Pancreas (tissue), 10 donors: ENCODE measurements around the gene SMAD3. TPM values are rescaled to one million over a fixed set of nuclear protein-coding genes. Genes with fewer than 3 reads are reported as not detected.

ENCODE experiments used
- ATAC-seq, 4 donors: fragments of 200-7000 bp; cut with Tn5 transposase; one replicate each; pipeline versions ENCODE4 v1.8.0 to v1.9.1; 2020; ENCODE audit warnings: mild to moderate bottlenecking in 4 of 4, moderate library complexity in 4 of 4
- DNase-seq, 6 donors: peaks; one replicate each; pipeline ENCODE4 v3.0.0-alpha.2; 2020
- FAIRE-seq: peaks from 2 replicates; lab custom pipeline; 2012; peaks lifted over from hg19 to GRCh38; lab: Jason Lieb, UNC
- H3K27ac ChIP-seq, 4 donors: fragments of 200-600 bp; sonication (generic); 1 replicate in 3 of 4; 2 replicates in 1 of 4; pipeline versions ENCODE4 v1.5.0 to v1.8.0; 2020
- H3K27me3 ChIP-seq, 4 donors: fragments of 200-600 bp; one replicate each; pipeline ENCODE4 v1.8.0; 2021
- H3K36me3 ChIP-seq, 3 donors: fragments of 200-600 bp; sonication (generic) in 1 of 3; one replicate each; pipeline versions ENCODE4 v1.5.0 to v1.8.0; 2020 to 2021
- H3K4me1 ChIP-seq, 3 donors: fragments of 200-600 bp; one replicate each; pipeline ENCODE4 v1.8.0; 2021
- H3K4me3 ChIP-seq, 4 donors: fragments of 200-600 bp; sonication (generic) in 2 of 4; one replicate each; pipeline versions ENCODE4 v1.5.0 to v1.8.0; 2020 to 2021
- H3K9me3 ChIP-seq, 4 donors: fragments of 200-600 bp; one replicate each; pipeline ENCODE4 v1.8.0; 2021
- WGBS, 2 donors: extraction: QIAGEN DNeasy Blood & Tissue Kit; methylation state at CpG; one replicate each; pipeline ENCODE4 v1.1.7; 2013; 5-methylcytosine and 5-hydroxymethylcytosine counted together
- intact Hi-C, 3 donors: fragments of 100-400 bp; cut with DNase I; formaldehyde crosslinking; loops; one replicate each; pipeline versions ENCODE4 v1.11.1 to v1.14.2; 2022
- polyA plus RNA-seq, 2 donors: library from polyadenylated mRNA; stranded (reverse); fragments of 200-250 nt; gene quantifications; one replicate each; pipeline ENCODE4 v1.2.3, GENCODE V29; 2013
- total RNA-seq, 6 donors: library from RNA; stranded (reverse); fragmentation: NEBNext Ultra II Directional in 4 of 6; extraction: Animal tissue kit (Norgen Biotek cat#: 25700) in 4 of 6; gene quantifications; one replicate each; pipeline versions ENCODE4 v1.2.1 to v1.2.4, GENCODE V29; 2021 to 2023
- TF ChIP-seq, protein P1 (sequence below), 4 donors: fragments of 200-600 bp; sonication (generic) in 3 of 4; IDR thresholded peaks; one replicate each; pipeline versions ENCODE4 v1.5.0 to v1.8.0; 2021; ENCODE audit warnings: antibody characterized with exemption in 4 of 4
- donor health status: healthy with polysubstance abuse.
- donor health status: DM: no; HTN: no; CAD: no; lungs with moderate emphysema.
- donor health status: DM: no; HTN: no; CAD: no.
- donor health status: control.
- donor health status: control.
- donor health status: Bipolar disorder and iron deficiency.
- donor health status: DM: yes; HTN: yes; CAD: no.
- donor health status: DM: no; HTN: no; CAD: no.
- donor health status: DM: no; HTN: no; CAD: no.
- donor health status: DM: yes; HTN: yes; CAD: no.

SMAD3 gene
- total and polyA plus RNA-seq, 8 donors, result 7.9 to 42.5 (median 21.4) TPM

DNA sequence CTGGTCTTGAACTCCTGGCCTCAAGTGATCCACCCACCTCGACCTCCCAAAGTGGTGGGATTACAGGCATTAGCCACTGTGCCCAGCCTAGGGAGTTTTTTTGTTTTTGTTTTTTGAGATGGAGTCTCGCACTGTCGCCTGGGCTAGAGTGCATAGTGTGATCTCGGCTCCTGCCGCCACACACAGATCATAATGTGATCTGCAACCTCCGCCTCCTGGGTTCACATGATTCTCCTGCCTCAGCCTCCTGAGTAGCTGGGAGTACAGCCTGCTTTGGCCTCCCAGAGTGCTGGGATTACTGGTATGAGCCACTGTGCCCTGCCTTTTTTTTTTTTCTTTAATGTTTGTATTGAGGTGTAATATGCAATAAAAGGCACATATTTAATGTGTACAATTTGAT lies 78.2 kb downstream of the SMAD3 start:
- peaks cover 37 to 65% (median 57%) of the 10 kb centered on the region in 3 donors for H3K4me1 ChIP-seq
- 94 to 96% methylated on average over 6 of the region's 6 CpGs for WGBS, 2 donors
- FAIRE-seq, result no peak

DNA sequence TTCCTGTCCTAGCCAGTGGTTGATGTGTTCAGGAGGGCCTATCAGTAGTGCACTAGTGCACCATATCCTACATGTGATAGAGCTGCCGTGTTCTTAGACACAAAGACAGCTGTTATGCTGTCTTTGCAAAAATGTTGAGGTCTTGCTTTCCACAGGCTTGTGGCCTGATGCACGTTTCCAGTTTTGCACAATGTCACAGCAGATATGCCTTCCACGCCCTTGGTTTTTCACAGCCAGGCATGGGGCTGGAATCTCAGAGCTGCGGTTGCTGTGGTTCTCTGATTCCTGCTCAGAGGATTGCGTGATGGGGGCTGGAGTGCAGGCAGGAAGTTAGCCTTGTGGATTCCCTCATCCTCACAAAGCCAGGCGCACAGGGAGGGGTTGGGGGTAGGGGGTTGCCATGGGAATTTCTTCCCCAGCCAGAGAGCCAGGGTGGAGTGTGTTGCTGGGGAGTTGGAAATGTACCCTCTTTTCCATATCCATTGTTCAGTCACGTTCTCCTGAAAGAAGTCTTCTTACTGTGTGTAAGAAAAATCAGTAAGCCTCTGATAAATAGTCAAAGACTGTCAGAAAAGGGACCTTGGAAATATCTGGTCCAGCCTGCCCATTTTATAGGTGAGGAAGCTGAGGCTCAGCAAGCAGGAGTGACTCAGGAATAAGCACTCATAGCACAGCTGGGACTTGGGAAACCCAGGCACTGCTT lies 79.4 kb downstream of the SMAD3 start:
- Histone ChIP-seq H3K4me3 (no peak overlapping the region), H3K36me3 (no peaks in the 10 kb centered on the region), H3K27me3 (no peaks in the 10 kb centered on the region), H3K9me3 (no peaks in the 10 kb centered on the region), H3K4me1 (peaks cover 35 to 67% (median 57%) of the 10 kb centered on the region in 3 donors), H3K27ac (peak overlapping the region in 1 of 4 donors; percentile 1)
- TF ChIP-seq, protein P1, sequence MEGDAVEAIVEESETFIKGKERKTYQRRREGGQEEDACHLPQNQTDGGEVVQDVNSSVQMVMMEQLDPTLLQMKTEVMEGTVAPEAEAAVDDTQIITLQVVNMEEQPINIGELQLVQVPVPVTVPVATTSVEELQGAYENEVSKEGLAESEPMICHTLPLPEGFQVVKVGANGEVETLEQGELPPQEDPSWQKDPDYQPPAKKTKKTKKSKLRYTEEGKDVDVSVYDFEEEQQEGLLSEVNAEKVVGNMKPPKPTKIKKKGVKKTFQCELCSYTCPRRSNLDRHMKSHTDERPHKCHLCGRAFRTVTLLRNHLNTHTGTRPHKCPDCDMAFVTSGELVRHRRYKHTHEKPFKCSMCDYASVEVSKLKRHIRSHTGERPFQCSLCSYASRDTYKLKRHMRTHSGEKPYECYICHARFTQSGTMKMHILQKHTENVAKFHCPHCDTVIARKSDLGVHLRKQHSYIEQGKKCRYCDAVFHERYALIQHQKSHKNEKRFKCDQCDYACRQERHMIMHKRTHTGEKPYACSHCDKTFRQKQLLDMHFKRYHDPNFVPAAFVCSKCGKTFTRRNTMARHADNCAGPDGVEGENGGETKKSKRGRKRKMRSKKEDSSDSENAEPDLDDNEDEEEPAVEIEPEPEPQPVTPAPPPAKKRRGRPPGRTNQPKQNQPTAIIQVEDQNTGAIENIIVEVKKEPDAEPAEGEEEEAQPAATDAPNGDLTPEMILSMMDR (IDR thresholded peaks at IDR 0.05), result no peak
- no peak for DNase-seq
- 70 to 71% methylated on average over 7 of the region's 7 CpGs for WGBS, 2 donors
- intact Hi-C loops, result no loop called here
- FAIRE-seq, result no peak
- no peak for ATAC-seq

More for the DNA sequence above, 78.2 kb downstream of the SMAD3 start:
- DNase-seq (no peak), ATAC-seq (no peak)
- no peaks in the 10 kb centered on the region for H3K27me3 ChIP-seq
- no peaks in the 10 kb centered on the region for H3K9me3 ChIP-seq
- H3K27ac ChIP-seq, result no peak overlapping the region
- no peak overlapping the region for H3K4me3 ChIP-seq
- intact Hi-C loops, result no loop called here
- no peaks in the 10 kb centered on the region for H3K36me3 ChIP-seq
- TF ChIP-seq, protein P1 (IDR thresholded peaks at IDR 0.05), result no peak

DNA sequence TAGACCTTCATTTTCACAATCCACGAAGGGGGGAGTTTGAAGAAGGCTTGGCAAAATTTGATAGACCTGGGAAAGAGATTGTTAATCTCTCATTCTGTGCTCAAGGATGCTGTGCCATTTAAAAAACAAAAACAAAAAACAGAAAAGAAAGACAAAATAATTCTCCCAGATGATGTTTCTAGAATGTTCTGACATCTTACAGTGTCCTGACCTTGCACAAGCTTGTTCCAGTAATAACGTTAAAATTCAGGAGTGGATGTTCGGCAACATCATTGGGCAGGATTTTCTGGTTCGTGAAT lies 79.9 kb downstream of the SMAD3 start:
- intact Hi-C loops, result no loop called here
- FAIRE-seq, result no peak
- H3K4me1 ChIP-seq, result peaks cover 32 to 67% (median 62%) of the 10 kb centered on the region in 3 donors

DNA sequence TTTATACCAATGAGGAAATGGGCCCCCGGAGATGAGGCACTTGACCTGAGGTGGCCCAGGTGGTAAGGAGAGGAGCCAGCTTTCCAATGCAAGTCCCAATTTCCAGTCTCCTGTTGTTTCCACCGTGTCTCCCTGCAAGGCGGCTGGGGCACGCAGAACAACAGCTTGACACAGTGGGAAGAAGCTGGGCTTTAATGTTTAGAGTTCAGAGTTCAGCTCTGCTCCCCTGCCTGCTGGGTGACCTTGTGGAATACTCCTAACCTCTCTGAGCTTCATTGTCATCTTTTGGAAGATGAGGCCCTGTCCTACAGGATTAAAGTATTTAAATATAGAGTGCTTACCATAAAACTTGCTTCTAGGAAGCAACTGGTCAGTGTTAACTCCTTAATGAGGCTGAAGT lies 80.3 kb downstream of the SMAD3 start:
- ATAC-seq, result no peak
- no peak for FAIRE-seq
- WGBS, 2 donors, result 79 to 81% methylated on average over 4 of the region's 4 CpGs

More for the DNA sequence above, 79.9 kb downstream of the SMAD3 start:
- Histone ChIP-seq H3K27ac (no peak overlapping the region), H3K4me3 (no peak overlapping the region), H3K27me3 (no peaks in the 10 kb centered on the region), H3K36me3 (no peaks in the 10 kb centered on the region), H3K9me3 (no peaks in the 10 kb centered on the region)
- no peak for DNase-seq
- TF ChIP-seq, protein P1 (IDR thresholded peaks at IDR 0.05), result no peak
- ATAC-seq, result no peak
- 77 to 78% methylated on average over 4 of the region's 4 CpGs for WGBS, 2 donors

More for the DNA sequence above, 80.3 kb downstream of the SMAD3 start:
- Histone ChIP-seq H3K4me3 (no peak overlapping the region), H3K27ac (peak overlapping the region in 2 of 4 donors; percentile 72 to 80), H3K36me3 (no peaks in the 10 kb centered on the region), H3K27me3 (no peaks in the 10 kb centered on the region), H3K9me3 (no peaks in the 10 kb centered on the region), H3K4me1 (peaks cover 31 to 64% (median 59%) of the 10 kb centered on the region in 3 donors)
- DNase-seq, result no peak
- intact Hi-C loops, result no loop called here
- TF ChIP-seq, protein P1 (IDR thresholded peaks at IDR 0.05), result no peak
